Fibroblast of the conjunctiva (primary cell): ENCODE measurements around the gene SLC13A2.

Source experiments
- DNase-seq: peaks from one replicate; pipeline ENCODE4 v3.0.0-alpha.2; 2010; ENCODE audit warnings: low read depth

Gene SLC13A2

DNA sequence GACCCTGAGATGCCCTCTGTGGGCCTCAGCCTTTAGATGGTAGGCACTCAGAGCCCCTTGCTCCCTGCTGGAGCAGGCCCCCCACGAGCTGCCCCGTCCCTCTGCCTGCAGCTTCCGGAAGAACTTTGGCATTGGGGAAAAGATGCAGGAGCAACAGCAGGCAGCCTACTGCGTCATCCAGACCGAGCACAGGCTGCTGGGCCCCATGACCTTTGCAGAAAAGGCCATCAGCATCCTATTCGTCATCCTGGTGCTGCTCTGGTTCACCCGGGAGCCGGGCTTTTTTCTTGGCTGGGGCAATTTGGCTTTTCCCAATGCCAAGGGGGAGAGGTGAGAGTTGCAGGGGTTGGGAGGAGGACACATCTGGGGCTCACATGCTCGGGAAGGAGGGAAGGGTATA, 20.0 kb downstream of the SLC13A2 start:
- no peak for DNase-seq

DNA sequence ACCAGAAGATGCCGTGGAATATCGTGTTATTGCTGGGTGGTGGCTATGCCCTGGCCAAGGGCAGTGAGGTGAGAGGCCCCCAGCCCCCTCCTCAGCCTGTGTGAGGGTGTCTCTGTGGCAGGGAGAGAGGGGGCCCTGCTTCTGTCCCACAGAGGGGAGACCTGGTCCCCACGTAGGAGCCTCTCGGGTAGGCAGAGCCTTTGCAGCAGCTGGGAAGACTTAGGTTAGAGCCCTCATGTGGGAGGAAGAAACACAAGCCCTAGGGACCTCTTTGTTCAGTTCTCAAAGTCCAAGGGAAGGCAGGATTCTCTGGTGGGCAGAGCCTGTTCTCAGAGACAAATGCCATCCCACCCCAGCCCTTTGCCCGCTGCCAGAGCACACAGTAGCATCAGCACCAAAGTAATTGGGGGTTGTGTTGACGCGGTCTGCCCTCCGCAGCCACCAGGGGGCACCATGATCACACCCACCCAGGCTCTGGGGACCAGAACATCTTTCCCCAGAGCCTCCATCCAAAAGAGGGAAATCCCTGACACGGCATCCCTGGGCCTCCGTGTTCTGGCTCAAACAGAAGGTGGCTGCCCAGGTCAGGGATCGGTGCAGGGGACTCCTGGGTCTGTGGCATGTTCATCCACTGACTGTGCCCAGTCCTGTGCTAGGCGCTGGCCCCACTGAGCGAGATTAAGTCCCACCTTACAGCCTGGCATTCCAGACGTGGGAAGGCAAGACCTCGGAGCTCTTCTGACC, 21.2 kb downstream of the SLC13A2 start:
- peak; percentile 13 for DNase-seq

DNA sequence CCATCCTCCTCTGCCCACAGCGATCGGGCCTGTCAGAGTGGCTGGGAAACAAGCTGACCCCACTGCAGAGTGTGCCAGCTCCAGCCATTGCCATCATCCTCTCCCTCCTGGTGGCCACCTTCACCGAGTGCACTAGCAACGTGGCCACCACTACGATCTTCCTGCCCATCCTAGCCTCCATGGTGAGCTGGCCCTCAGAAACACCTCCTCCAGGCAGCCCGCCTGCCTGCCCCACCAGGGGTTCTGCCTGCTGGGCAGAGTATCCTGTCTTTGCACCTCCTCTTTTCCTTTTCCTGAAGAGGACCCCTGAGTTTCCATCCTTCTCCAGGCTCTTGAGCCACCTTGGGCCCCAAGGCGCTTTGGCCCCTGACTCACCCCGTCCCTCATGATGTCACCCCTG, 22.2 kb downstream of the SLC13A2 start:
- no peak for DNase-seq

GRCh38 chr17:28497931-28498330, 24.5 kb downstream of the SLC13A2 start:
- DNase-seq = no peak

DNA sequence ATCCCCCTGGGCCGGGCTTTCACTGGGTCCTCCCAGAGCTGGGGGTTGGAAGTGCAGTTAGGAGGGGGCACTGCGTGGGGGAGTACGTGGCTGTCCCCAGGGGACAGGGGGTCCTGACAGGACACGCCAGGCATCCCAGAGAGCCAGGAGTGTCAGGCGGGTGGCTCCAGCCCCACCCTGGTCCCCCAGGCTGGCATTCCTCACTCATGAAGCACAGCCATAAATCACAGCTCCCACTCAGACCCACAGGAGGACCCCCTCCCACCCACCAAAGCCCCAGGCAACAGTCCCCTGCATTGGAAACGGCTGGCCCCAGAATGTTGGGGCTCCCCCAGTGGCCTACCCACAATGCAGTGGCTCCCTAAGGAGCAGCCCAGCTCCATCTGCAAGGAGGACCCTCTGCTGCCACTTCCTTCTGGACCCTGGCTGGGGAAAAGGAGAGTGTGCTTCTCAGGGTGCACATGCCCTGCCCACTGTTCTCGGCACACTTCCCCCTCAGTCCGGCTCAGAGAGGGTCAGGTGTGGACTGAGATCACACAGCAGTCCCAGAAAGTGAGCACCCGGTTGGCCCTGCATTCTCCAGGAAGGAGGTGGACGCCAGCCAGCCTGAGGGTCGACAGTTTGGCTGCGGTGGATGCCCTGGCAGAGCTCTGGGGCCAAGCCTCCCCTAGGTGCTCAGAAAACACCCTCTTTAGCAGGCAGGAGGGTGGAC, 25.4 kb downstream of the SLC13A2 start:
- no peak for DNase-seq

DNA sequence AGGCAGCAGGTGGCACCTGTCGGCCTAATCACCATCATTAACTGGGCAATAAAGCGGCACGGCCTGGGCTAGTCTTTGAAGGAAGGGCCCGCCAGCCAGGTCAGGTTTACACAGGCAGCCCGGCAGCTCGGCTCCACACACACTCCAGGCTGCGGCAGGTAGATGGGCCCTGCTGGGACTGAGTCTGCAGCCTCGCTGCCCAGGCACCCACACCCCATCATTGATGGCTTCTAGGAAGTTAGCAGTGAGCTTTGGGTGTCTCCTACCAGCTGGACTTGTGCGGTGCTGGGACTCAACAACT, 25.9 kb downstream of the SLC13A2 start:
- no peak for DNase-seq

DNA sequence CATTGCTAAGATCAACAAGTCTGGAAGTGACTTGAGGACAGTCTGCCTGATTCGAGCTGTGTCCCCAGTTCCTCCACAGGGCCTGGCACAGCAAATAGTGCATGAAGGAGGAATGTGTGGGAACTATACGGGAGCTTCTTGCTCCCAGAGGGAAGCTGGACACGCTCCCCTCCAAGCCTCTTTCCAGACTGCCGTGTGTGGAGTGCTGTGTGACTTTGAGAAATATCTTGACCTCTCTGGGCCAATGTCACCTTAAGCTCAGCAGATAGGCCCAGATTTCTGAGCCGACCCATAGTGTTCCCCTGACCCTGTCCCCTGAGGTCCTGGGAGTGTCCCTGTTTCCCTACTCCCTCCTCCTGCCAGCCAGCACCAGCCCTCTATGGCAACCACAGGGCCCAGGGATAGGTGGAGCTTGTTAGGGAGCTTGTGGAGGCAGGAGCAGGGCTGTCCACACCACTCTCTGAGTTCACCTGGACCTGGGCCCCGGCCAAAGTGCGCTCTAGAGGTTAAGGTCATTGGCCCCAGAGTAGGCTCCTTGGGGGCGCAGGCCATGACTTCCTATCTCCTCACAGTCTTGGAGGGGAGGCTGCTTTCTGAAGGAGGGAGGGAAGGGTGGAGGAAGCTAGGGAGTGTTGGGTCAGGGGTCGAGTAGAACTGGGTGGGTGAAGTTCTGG, 26.4 kb downstream of the SLC13A2 start:
- no peak for DNase-seq

GRCh38 chr17:28500712-28501379, 27.4 kb downstream of the SLC13A2 start:
- DNase-seq = no peak

- DNase-seq = no peak
Observed at GRCh38 chr17:28501421-28502284, 28.2 kb downstream of the SLC13A2 start.

DNA sequence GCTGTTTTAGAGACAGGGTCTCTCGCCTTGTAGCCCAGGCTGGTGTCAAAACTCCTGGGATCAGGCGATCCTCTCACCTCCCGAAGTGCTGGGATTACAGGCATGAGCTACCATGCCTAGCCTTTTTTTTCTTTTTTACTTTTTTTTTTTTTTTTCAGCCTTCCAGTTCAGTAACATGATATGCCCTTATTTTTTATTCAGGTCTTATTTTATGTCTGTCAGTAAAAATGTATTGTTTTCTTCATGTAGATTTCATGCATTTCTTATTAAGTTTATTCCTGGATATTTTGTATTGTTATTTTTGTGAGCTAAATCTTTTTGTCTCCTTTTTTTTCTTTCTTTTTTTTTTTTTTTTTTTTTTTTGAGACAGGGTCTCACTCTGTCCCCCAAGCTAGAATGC, 30.0 kb downstream of the SLC13A2 start:
- no peak for DNase-seq

- DNase-seq = no peak
Observed at GRCh38 chr17:28505986-28506665, 32.7 kb downstream of the SLC13A2 start, which contains the start of gene FOXN1. Gene FOXN1, plus strand, starts transcription at chr17:28506348. Its CDS starts 17,622 bp downstream, at chr17:28523970.

GRCh38 chr17:28506763-28507487, 33.5 kb downstream of the SLC13A2 start:
- DNase-seq = no peak

GRCh38 chr17:28507567-28508203, 34.2 kb downstream of the SLC13A2 start:
- DNase-seq = no peak

DNA sequence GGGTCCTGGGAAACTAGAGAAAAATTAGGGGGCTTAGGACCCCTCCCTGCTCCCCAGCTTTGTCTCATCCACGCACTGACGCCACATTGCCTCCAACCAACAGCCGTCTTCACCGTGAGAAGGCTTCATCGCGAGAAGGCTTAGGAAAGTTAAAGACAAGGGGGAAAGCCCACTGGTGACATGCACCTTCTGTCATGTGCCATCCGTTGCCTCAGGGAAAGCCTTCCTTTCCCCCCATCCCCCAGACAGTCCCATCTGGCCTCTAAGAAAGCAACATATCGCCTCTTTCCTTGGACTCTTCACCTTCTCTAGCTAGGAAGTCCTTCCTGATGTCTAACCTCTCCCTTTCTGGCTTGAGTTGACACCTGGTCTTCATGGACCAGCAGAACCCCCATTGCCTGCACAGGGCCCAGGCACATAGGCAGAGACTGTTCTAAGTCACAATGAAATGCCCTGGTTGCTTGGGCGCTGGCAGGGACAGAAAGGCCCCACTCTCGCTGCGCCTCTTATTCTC, 34.8 kb downstream of the SLC13A2 start:
- no peak for DNase-seq

DNA sequence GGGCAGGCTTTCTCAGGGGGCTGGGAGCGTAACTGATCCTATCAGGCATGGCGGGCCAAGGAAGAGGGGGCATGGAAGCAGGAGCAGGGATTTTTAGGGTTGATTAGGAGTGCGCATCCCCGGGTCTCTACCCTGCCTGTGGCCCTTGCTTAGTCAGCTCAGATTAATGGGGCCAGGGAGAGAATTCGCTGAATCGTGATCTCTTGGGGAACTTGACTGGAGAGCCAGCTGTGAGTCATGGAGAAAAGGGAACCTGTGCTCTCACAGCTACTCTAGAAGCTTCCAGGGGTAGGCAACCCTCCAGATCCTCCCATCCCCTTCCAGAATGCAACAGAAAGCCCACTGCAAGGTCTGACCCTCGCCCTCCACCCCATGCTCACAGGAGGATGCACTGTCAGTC, 36.3 kb downstream of the SLC13A2 start:
- no peak for DNase-seq

- no peak for DNase-seq
Observed at GRCh38 chr17:28511858-28512461, 38.5 kb downstream of the SLC13A2 start.

GRCh38 chr17:28513476-28513875, 40.0 kb downstream of the SLC13A2 start:
- DNase-seq = no peak

GRCh38 chr17:28514561-28515002, 41.1 kb downstream of the SLC13A2 start:
- DNase-seq = no peak

DNA sequence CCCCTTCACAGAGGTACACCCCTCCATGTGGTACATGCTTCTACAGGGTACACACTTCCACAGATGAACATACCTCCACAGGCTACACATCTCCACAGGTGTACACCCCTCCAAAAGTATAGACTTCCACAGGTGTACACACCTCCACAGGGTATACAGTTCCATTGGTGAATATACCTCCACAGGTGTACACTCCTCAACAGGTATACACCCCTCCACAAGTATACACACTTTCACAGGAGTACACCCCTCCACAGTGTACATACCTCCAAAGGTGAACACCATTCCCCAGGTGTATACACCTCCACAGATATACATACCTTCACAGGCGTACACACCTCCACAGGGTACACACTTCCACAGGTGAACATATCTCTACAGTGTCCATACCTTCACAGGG, 42.1 kb downstream of the SLC13A2 start:
- no peak for DNase-seq
